Measurements from ENCODE around the gene ZSWIM6. TPM values are rescaled to one million over a fixed set of nuclear protein-coding genes. Genes with fewer than 3 reads are reported as not detected.

ZSWIM6 gene
- total RNA-seq, 1 donor from 2014 or later = 8.8 TPM

GRCh38 chr5:61534481-61535267 lies 202.6 kb downstream of the ZSWIM6 start:
- Histone ChIP-seq H3K9me3 (peaks cover 0 to 9% of the 10 kb centered on the region in 2 donors), H3K27me3 (no peaks in the 10 kb centered on the region), H3K36me3 (peaks cover 15 to 45% of the 10 kb centered on the region in 2 donors), H3K4me1 (no peaks in the 10 kb centered on the region), H3K27ac (no peak overlapping the region), H3K4me3 (no peak overlapping the region)
- TF ChIP-seq, protein P1, sequence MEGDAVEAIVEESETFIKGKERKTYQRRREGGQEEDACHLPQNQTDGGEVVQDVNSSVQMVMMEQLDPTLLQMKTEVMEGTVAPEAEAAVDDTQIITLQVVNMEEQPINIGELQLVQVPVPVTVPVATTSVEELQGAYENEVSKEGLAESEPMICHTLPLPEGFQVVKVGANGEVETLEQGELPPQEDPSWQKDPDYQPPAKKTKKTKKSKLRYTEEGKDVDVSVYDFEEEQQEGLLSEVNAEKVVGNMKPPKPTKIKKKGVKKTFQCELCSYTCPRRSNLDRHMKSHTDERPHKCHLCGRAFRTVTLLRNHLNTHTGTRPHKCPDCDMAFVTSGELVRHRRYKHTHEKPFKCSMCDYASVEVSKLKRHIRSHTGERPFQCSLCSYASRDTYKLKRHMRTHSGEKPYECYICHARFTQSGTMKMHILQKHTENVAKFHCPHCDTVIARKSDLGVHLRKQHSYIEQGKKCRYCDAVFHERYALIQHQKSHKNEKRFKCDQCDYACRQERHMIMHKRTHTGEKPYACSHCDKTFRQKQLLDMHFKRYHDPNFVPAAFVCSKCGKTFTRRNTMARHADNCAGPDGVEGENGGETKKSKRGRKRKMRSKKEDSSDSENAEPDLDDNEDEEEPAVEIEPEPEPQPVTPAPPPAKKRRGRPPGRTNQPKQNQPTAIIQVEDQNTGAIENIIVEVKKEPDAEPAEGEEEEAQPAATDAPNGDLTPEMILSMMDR (IDR thresholded peaks at IDR 0.05) = no peak
- DNase-seq (ENCODE audit: low spot score in 2 of 2) = no peak
- intact Hi-C loops (cut with DNase I) = loop anchor here (10.0 kb wide), 1 partner anchor 370 kb away; the partner anchor contains the start of gene SMIM15

DNA sequence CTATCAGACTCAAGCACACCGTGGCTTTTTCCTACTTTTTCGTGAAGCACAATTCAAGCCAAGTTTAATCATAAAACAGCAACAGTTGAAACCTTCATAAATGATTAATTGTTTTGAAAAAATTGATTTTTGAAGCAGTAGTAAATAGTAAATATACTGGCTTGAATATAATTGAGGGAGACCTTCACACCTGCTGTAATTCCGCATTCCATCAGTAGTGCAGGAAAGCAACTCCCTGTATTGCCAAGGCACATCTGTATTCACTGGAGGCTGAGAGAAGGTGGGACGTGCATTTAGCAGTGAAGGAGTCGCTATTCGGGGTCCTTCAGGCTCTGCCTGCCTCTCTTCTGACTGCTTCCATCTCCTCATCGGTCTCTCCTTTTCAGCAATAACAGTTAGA lies 203.8 kb downstream of the ZSWIM6 start:
- H3K27ac ChIP-seq = no peak overlapping the region
- peaks cover 0 to 9% of the 10 kb centered on the region in 2 donors for H3K9me3 ChIP-seq
- no peak for DNase-seq (ENCODE audit: low spot score in 2 of 2)
- intact Hi-C loops (cut with DNase I) = loop anchor here (10.0 kb wide), 1 partner anchor 371 kb away; the partner anchor contains the start of gene SMIM15
- peaks cover 17 to 50% of the 10 kb centered on the region in 2 donors for H3K36me3 ChIP-seq
- H3K4me3 ChIP-seq = no peak overlapping the region
- no peaks in the 10 kb centered on the region for H3K4me1 ChIP-seq
- TF ChIP-seq, protein P1 (IDR thresholded peaks at IDR 0.05) = no peak
- no peaks in the 10 kb centered on the region for H3K27me3 ChIP-seq

GRCh38 chr5:61536922-61537321 lies 204.9 kb downstream of the ZSWIM6 start:
- no peak for DNase-seq (ENCODE audit: low spot score in 2 of 2)
- TF ChIP-seq, protein P1 (IDR thresholded peaks at IDR 0.05) = no peak
- Histone ChIP-seq H3K9me3 (peaks cover 0 to 9% of the 10 kb centered on the region in 2 donors), H3K4me3 (no peak overlapping the region), H3K27ac (no peak overlapping the region), H3K27me3 (no peaks in the 10 kb centered on the region), H3K36me3 (peaks cover 18 to 53% of the 10 kb centered on the region in 2 donors), H3K4me1 (no peaks in the 10 kb centered on the region)
- intact Hi-C loops (cut with DNase I) = loop anchor here (10.0 kb wide), 1 partner anchor 372 kb away; the partner anchor contains the start of gene SMIM15

DNA sequence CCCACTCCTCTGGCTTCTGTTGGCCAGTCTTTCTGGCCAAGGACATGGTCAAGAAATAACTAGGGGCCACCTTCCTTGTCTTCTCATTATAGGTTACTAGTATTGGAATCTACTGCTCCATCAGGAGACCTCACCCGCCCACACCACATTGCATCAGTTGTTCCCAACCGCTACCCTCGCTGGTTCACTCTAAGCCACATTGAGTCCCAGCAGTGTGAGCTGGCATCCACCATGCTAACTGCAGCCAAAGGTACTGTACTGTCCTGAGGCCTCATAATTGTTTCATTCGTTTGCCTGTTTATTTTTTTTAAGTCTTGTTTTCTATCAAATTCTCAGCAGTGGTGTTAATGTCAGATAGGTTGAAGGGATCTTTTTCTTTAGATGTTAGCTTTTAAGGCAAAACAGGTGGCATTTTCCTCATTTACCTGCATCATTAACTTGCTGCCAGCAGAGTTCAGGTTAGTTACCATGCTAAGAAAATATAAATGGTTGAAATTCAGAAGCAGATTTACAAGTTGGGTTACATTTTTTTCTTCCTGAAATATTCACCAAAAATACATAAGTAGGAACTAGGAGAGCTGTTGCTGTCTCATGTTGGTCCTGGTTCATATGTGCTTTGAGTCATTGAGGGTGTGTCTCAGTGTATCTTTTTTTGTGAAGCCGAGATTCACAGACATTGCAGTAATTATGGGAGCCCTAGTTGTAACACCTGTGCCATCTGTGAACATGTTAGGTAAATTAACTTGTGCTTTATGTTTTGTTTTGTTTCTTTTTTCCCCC lies 206.9 kb downstream of the ZSWIM6 start:
- Histone ChIP-seq H3K9me3 (peaks cover 8 to 11% of the 10 kb centered on the region in 2 donors), H3K36me3 (peaks cover 32 to 65% of the 10 kb centered on the region in 2 donors), H3K27ac (no peak overlapping the region), H3K4me1 (no peaks in the 10 kb centered on the region), H3K27me3 (no peaks in the 10 kb centered on the region), H3K4me3 (no peak overlapping the region)
- DNase-seq (ENCODE audit: low spot score in 2 of 2) = no peak
- TF ChIP-seq, protein P1 (IDR thresholded peaks at IDR 0.05) = no peak
- intact Hi-C loops (cut with DNase I) = loop anchor here (10.0 kb wide), 1 partner anchor 374 kb away; the partner anchor contains the start of gene SMIM15

- TF ChIP-seq, protein P1 (IDR thresholded peaks at IDR 0.05) = no peak
- Histone ChIP-seq H3K27me3 (no peaks in the 10 kb centered on the region), H3K9me3 (no peaks in the 10 kb centered on the region), H3K36me3 (peaks cover 4 to 12% of the 10 kb centered on the region in 2 donors), H3K4me1 (no peaks in the 10 kb centered on the region), H3K27ac (no peak overlapping the region), H3K4me3 (no peak overlapping the region)
- intact Hi-C loops (cut with DNase I) = no loop called here
- DNase-seq (ENCODE audit: low spot score in 2 of 2) = no peak
Observed at GRCh38 chr5:61549530-61549929, 217.5 kb downstream of the ZSWIM6 start.
